ENCODE data around the gene BTNL3.

DNA sequence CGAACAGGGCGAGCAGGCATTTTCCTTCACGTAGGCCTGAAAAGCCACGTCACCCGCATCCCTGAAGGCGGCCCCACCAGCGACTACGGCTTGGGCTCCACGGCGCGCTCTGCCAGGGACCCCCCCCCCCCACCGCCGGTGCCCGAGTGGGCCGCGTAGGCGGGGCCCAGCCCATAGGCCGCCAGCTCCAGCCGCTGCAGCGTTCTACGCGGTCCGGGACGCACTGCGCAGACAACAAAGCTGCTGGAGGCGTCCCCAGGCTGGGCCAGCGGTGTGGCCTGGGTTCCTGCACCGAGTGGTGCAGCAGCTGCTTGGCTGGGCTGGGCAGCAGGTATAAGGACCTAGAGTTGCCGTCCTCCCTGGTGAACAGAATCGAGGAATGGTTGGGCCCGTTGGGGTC lies 18.3 kb upstream of the BTNL3 start:
- TF ChIP-seq CTCF (IDR thresholded peaks at IDR 0.05; ENCODE audit: insufficient read depth, low read depth, low read length) (no peak), EZH2 (IDR thresholded peaks at IDR 0.05; ENCODE audit: insufficient read depth, low read length) (no peak)
